CD14-positive monocyte (primary cell): ENCODE measurements around the gene PCED1B. TPM values are rescaled to one million over a fixed set of nuclear protein-coding genes. Genes with fewer than 3 reads are reported as not detected.
"Not testable (repeated sequence)": the region's sequence is repeated elsewhere in the genome, so short reads cannot be mapped to it uniquely, and the experiment has no call there.

Source experiments
- DNase-seq, 3 donors: peaks; one replicate each; pipeline ENCODE4 v3.0.0-alpha.2; 2011 to 2022
- H2AFZ ChIP-seq: 2 replicates; pipeline ENCODE4 v1.6.0; 2012; ENCODE audit warnings: mild to moderate bottlenecking, low read depth, low read length, inconsistent platforms; ENCODE audit not compliant: insufficient read depth, poor library complexity, severe bottlenecking
- H3K27ac ChIP-seq, 2 donors: 1 replicate in 1 of 2; 2 replicates in 1 of 2; pipeline ENCODE4 v1.5.1; 2012 to 2013; ENCODE audit warnings: low read length in 2 of 2, control low read depth in 1 of 2, inconsistent platforms in 1 of 2, low read depth in 1 of 2, mild to moderate bottlenecking in 1 of 2
- H3K27me3 ChIP-seq, 2 donors: one replicate each; pipeline versions ENCODE4 v1.6.0 to v1.6.1; 2011 to 2013; ENCODE audit warnings: low read length in 2 of 2; ENCODE audit not compliant: control insufficient read depth in 2 of 2, insufficient read depth in 2 of 2
- H3K36me3 ChIP-seq, 2 donors: replicated peaks in 1 of 2; 1 replicate in 1 of 2; 2 replicates in 1 of 2; pipeline versions ENCODE4 v1.5.1 to v1.6.1; 2012 to 2013; ENCODE audit warnings: low read length in 2 of 2, control low read depth in 1 of 2, inconsistent platforms in 1 of 2, mild to moderate bottlenecking in 1 of 2; ENCODE audit not compliant: insufficient read depth in 2 of 2, control insufficient read depth in 1 of 2
- H3K4me1 ChIP-seq, 2 donors: 1 replicate in 1 of 2; 2 replicates in 1 of 2; pipeline versions ENCODE4 v1.5.1 to v1.6.1; 2012 to 2013; ENCODE audit warnings: low read length in 2 of 2, control low read depth in 1 of 2, inconsistent platforms in 1 of 2, mild to moderate bottlenecking in 1 of 2, moderate library complexity in 1 of 2; ENCODE audit not compliant: insufficient read depth in 2 of 2, control insufficient read depth in 1 of 2
- H3K4me2 ChIP-seq: replicated peaks from 2 replicates; pipeline ENCODE3; 2012; ENCODE audit warnings: low read length, moderate library complexity, mild to moderate bottlenecking; ENCODE audit not compliant: poor library complexity, severe bottlenecking; ENCODE audit errors: extremely low read depth
- H3K4me3 ChIP-seq, 3 experiments: fragments of 200-600 bp in 1 of 3; sonication (generic) in 1 of 3; replicated peaks in 1 of 3; 1 replicate in 2 of 3; 2 replicates in 1 of 3; pipeline ENCODE4 v1.5.1; 2011 to 2013; ENCODE audit warnings: low read length in 3 of 3, mild to moderate bottlenecking in 3 of 3, control low read depth in 2 of 3, low read depth in 2 of 3, inconsistent platforms in 1 of 3, moderate library complexity in 1 of 3
- H3K79me2 ChIP-seq: 2 replicates; pipeline ENCODE4 v1.6.0; 2012; ENCODE audit warnings: mild to moderate bottlenecking, control low read depth, inconsistent platforms, low read length, moderate library complexity; ENCODE audit not compliant: insufficient read depth
- H3K9ac ChIP-seq: 2 replicates; pipeline ENCODE4 v1.6.0; 2017; ENCODE audit warnings: low read length, mild to moderate bottlenecking; ENCODE audit not compliant: insufficient read depth, poor library complexity, severe bottlenecking
- H3K9me3 ChIP-seq, 2 donors: replicated peaks in 1 of 2; 1 replicate in 1 of 2; 2 replicates in 1 of 2; pipeline versions ENCODE4 v1.5.1 to v1.6.1; 2012 to 2013; ENCODE audit warnings: low read length in 2 of 2, control low read depth in 1 of 2; ENCODE audit not compliant: control insufficient read depth in 1 of 2, insufficient read depth in 1 of 2
- H4K20me1 ChIP-seq: 2 replicates; pipeline ENCODE4 v1.6.0; 2012; ENCODE audit warnings: mild to moderate bottlenecking, low read length, control low read depth, moderate library complexity; ENCODE audit not compliant: insufficient read depth
- H3K27ac Mint-ChIP-seq, 7 donors: one replicate each; pipeline ENCODE4 v1.8.0; 2020; ENCODE audit warnings: mild to moderate bottlenecking in 7 of 7, mixed read lengths in 7 of 7, moderate library complexity in 6 of 7, inconsistent platforms in 2 of 7
- H3K27me3 Mint-ChIP-seq, 3 donors: one replicate each; pipeline ENCODE4 v1.8.0; 2021 to 2022; ENCODE audit warnings: low read depth in 3 of 3, mild to moderate bottlenecking in 3 of 3, mixed read lengths in 3 of 3, moderate library complexity in 3 of 3, inconsistent platforms in 1 of 3
- H3K36me3 Mint-ChIP-seq, 2 donors: one replicate each; pipeline ENCODE4 v1.8.0; 2020; ENCODE audit warnings: mixed read lengths in 2 of 2, inconsistent platforms in 1 of 2, mild to moderate bottlenecking in 1 of 2
- H3K4me1 Mint-ChIP-seq: one replicate; pipeline ENCODE4 v1.8.0; 2020; ENCODE audit warnings: mild to moderate bottlenecking, mixed read lengths
- H3K4me3 Mint-ChIP-seq, 2 donors: one replicate each; pipeline ENCODE4 v1.8.0; 2020; ENCODE audit warnings: mild to moderate bottlenecking in 2 of 2, mixed read lengths in 2 of 2, moderate library complexity in 1 of 2
- H3K9me3 Mint-ChIP-seq, 7 donors: one replicate each; pipeline ENCODE4 v1.8.0; 2020 to 2022; ENCODE audit warnings: mixed read lengths in 7 of 7, mild to moderate bottlenecking in 6 of 7, moderate library complexity in 6 of 7, inconsistent platforms in 2 of 7
- CTCF ChIP-seq: fragments of 200-600 bp; IDR thresholded peaks from one replicate; pipeline ENCODE4 v1.8.0; 2022; ENCODE audit warnings: antibody characterized with exemption, mild to moderate bottlenecking
- WGBS: methylation state at CpG from one replicate; pipeline ENCODE4 v1.1.5; 2013; ENCODE audit warnings: missing lambda C conversion rate; ENCODE audit not compliant: insufficient coverage; 5-methylcytosine and 5-hydroxymethylcytosine counted together
- intact Hi-C, 2 donors: fragments of 100-400 bp; cut with micrococcal nuclease; formaldehyde crosslinking; loops; one replicate each; pipeline versions ENCODE4 v1.15.0 to v1.15.1; 2023
- polyA plus RNA-seq, 3 donors: library from polyadenylated mRNA; depleted of rRNA in 1 of 3; unstranded in 2 of 3; stranded (reverse) in 1 of 3; fragments of 300-500 nt in 2 of 3; fragments of >200 nt in 1 of 3; fragmentation: Illumina TruSeq in 2 of 3; gene quantifications; 1 replicate in 2 of 3; 2 replicates in 1 of 3; pipeline ENCODE4 v1.2.3, GENCODE V29; 2012 to 2021

The PCED1B gene
- polyA plus RNA-seq, 3 donors = 0.10 to 0.65 TPM; not detected in 1

DNA sequence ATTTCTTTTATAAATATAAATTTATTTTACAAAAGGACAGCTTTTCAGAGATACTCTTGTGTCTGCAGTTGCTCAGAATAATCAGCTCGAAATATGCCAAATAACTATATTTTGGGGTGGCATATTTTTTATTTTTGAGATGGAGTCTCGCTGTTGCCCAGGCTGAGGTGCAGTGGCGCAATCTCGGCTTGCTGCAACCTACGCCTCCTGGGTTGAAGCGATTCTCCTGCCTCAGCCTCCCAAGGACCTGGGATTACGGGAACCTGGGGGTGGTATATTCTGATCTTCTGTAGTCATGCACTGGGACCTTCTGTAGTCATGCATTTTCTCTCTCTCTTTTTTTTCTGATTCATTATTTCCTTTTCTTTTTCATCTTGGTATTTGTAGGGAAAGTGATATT is 135.3 kb downstream of the PCED1B start:
- Histone ChIP-seq H3K27ac (no peak overlapping the region), H2AFZ (no peak overlapping the region), H4K20me1 (no peaks in the 10 kb centered on the region), H3K4me1 (peaks cover 44 to 49% of the 10 kb centered on the region in 2 donors), H3K9ac (no peak overlapping the region), H3K4me2 (no peak overlapping the region), H3K79me2 (peaks cover 37% of the 10 kb centered on the region), H3K4me3 (no peak overlapping the region), H3K9me3 (no peaks in the 10 kb centered on the region), H3K27me3 (no peaks in the 10 kb centered on the region), H3K36me3 (peaks cover 0 to 5% of the 10 kb centered on the region in 2 donors)
- Mint-ChIP-seq H3K9me3 (peaks cover 0 to 2% (median 0%) of the 10 kb centered on the region in 7 donors), H3K4me1 (peaks cover 49% of the 10 kb centered on the region), H3K4me3 (peak overlapping the region in 1 of 2 donors; percentile 59), H3K27me3 (peaks cover 0 to 1% (median 0%) of the 10 kb centered on the region in 3 donors), H3K27ac (peak overlapping the region in 4 of 7 donors; percentile 45 to 95 (median 72)), H3K36me3 (peaks cover 5% of the 10 kb centered on the region in 2 donors)
- intact Hi-C loops = loop anchor here in 1 of 2 donors (5.0 to 10.0 kb wide), 2 partner anchors 132 to 140 kb away; no protein-coding TSS in a partner anchor
- TF ChIP-seq CTCF = no peak
- DNase-seq = no peak
- 70% methylated on average over 5 of the region's 7 CpGs for WGBS

GRCh38 chr12:47216150-47216677 is 136.8 kb downstream of the PCED1B start:
- peaks cover 0 to 2% (median 0%) of the 10 kb centered on the region in 7 donors for H3K9me3 Mint-ChIP-seq
- peaks cover 48 to 49% of the 10 kb centered on the region in 2 donors for H3K4me1 ChIP-seq

DNA sequence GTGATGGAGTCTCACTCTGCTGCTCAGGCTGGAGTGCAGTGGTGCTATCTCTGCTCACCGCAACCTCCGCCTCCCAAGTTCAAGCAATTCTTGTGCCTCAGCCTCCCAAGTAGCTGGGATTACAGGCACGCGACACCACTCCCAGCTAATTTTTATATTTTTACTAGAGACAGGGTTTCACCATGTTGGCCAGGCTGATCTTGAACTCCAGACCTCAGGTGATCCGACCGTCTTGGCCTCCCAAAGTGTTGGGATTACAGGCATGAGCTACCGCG is 138.1 kb downstream of the PCED1B start:
- H3K9me3 ChIP-seq, DNase-seq, H3K9ac ChIP-seq, H2AFZ ChIP-seq, H3K36me3 ChIP-seq, H3K27ac Mint-ChIP-seq, H3K27me3 Mint-ChIP-seq, H3K27ac ChIP-seq, H3K4me3 ChIP-seq, H3K4me3 Mint-ChIP-seq, H3K9me3 Mint-ChIP-seq, H3K36me3 Mint-ChIP-seq, H3K4me2 ChIP-seq, H4K20me1 ChIP-seq, H3K27me3 ChIP-seq: not testable (repeated sequence)
- Histone ChIP-seq H3K79me2 (peaks cover 29% of the 10 kb centered on the region), H3K4me1 (peaks cover 44 to 46% of the 10 kb centered on the region in 2 donors)
- intact Hi-C loops = loop anchor here in 1 of 2 donors (5.0 to 10.0 kb wide), 2 partner anchors 135 to 137 kb away; no protein-coding TSS in a partner anchor
- peaks cover 49% of the 10 kb centered on the region for H3K4me1 Mint-ChIP-seq
- 100% methylated on average over 4 of the region's 8 CpGs for WGBS

More at GRCh38 chr12:47216150-47216677, 136.8 kb downstream of the PCED1B start:
- H3K27me3 Mint-ChIP-seq = peaks cover 0 to 1% (median 0%) of the 10 kb centered on the region in 3 donors
- Histone ChIP-seq H3K9ac (peak overlapping the region; percentile 33), H3K4me2 (peak overlapping the region; percentile 61), H2AFZ (peak overlapping the region; percentile 44), H3K79me2 (peaks cover 34% of the 10 kb centered on the region), H3K4me3 (peak overlapping the region; percentile 25 to 55 (median 50)), H3K27me3 (no peaks in the 10 kb centered on the region), H3K9me3 (no peaks in the 10 kb centered on the region), H3K36me3 (no peaks in the 10 kb centered on the region), H3K27ac (peak overlapping the region; percentile 70 to 72), H4K20me1 (no peaks in the 10 kb centered on the region)
- H3K27ac Mint-ChIP-seq = peak overlapping the region; percentile 82 to 95 (median 88)
- H3K4me1 Mint-ChIP-seq = peaks cover 53% of the 10 kb centered on the region
- no peak for TF ChIP-seq CTCF
- peaks cover 0 to 2% of the 10 kb centered on the region in 2 donors for H3K36me3 Mint-ChIP-seq
- peak; percentile 79 to 87 (median 81) for DNase-seq
- peak overlapping the region; percentile 66 to 73 for H3K4me3 Mint-ChIP-seq
- intact Hi-C loops = loop anchor here in 1 of 2 donors (5.0 to 10.0 kb wide), 2 partner anchors 134 to 139 kb away; no protein-coding TSS in a partner anchor
- WGBS = 0% methylated on average over 3 of the region's 8 CpGs
